ENCODE data around the gene MTHFD1. TPM values are rescaled to one million over a fixed set of nuclear protein-coding genes. Genes with fewer than 3 reads are reported as not detected.
A peak's percentile ranks its signal among the peaks of the same experiment; 100 is the strongest.

The MTHFD1 gene
- polyA plus RNA-seq, 1 of the 3 experiments (the other 2 are of a cell fraction): 31.0 TPM

GRCh38 chr14:64417055-64417770 is 29.1 kb downstream of the MTHFD1 start (continued):
- TF ChIP-seq PBX3 (IDR thresholded peaks at IDR 0.05): peak; percentile 81

DNA sequence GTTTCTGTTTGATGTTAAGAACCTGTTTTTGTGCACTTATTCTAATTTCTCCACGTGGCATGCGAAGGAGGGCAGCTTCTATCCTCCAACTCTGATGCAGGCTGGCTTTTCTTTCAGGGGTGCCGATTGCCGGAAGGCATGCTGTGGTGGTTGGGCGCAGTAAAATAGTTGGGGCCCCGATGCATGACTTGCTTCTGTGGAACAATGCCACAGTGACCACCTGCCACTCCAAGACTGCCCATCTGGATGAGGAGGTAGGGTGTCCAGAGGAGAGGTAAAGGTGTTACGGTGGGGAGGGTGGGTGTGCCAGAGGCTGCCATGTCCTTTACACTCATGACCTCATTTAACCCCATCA is 29.6 kb downstream of the MTHFD1 start:
- H3K9me2 ChIP-seq: no peaks in the 10 kb centered on the region
- no peak for TF ChIP-seq REST (IDR thresholded peaks at IDR 0.05; ENCODE audit: low read depth, low read length)
- no peak for TF ChIP-seq RCOR1 (IDR thresholded peaks at IDR 0.05; ENCODE audit: low read length)
- TF ChIP-seq RXRA (IDR thresholded peaks at IDR 0.05; ENCODE audit: borderline replicate concordance, low read depth): no peak
- TF ChIP-seq EZH2phosphoT487 (IDR thresholded peaks at IDR 0.05; ENCODE audit: borderline replicate concordance, low read depth): no peak
- no peak for TF ChIP-seq NRF1 (IDR thresholded peaks at IDR 0.05; ENCODE audit: low read depth, low read length)
- no peak for TF ChIP-seq FOSL2 (IDR thresholded peaks at IDR 0.05; ENCODE audit: borderline replicate concordance, low read depth)
- TF ChIP-seq, protein P1, sequence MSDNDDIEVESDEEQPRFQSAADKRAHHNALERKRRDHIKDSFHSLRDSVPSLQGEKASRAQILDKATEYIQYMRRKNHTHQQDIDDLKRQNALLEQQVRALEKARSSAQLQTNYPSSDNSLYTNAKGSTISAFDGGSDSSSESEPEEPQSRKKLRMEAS (IDR thresholded peaks at IDR 0.05; ENCODE audit: low read depth): no peak
- TF ChIP-seq JUND (IDR thresholded peaks at IDR 0.05): no peak
- TF ChIP-seq SIN3A (IDR thresholded peaks at IDR 0.05; ENCODE audit: borderline replicate concordance, low read depth, low read length): no peak
- TF ChIP-seq EP300 (IDR thresholded peaks at IDR 0.05; ENCODE audit: borderline replicate concordance in 1 of 2, low read depth in 1 of 2, low read length in 1 of 2): no peak
- TF ChIP-seq TEAD4 (IDR thresholded peaks at IDR 0.05; ENCODE audit: borderline replicate concordance, insufficient read depth): no peak
- TF ChIP-seq POLR2AphosphoS5 (IDR thresholded peaks at IDR 0.05; ENCODE audit: low read depth, low read length): no peak
- no peak for TF ChIP-seq MXI1 (IDR thresholded peaks at IDR 0.05; ENCODE audit: low read depth, low read length)
- no peak for TF ChIP-seq NFIC (IDR thresholded peaks at IDR 0.05; ENCODE audit: borderline replicate concordance)
- TF ChIP-seq YY1 (IDR thresholded peaks at IDR 0.05; ENCODE audit: low read depth): no peak
- TF ChIP-seq USF1 (IDR thresholded peaks at IDR 0.05; ENCODE audit: borderline replicate concordance, low read depth): no peak
- TF ChIP-seq TCF12 (IDR thresholded peaks at IDR 0.05): no peak
- H3K79me2 ChIP-seq (ENCODE audit: insufficient read depth): no peaks in the 10 kb centered on the region
- H3K27ac ChIP-seq (ENCODE audit: low read depth in 2 of 2, low read length in 1 of 2): peak overlapping the region in 1 of 2 experiments; percentile 37; a peak in 1 of 4 replicates
- POLR2A ChIA-PET: no interaction called here
- no peak overlapping the region for H3K4me3 ChIP-seq (ENCODE audit: low read depth in 2 of 2, low read length in 1 of 2)
- H3K36me3 ChIP-seq (replicated peaks in 1 of 2; ENCODE audit: control insufficient read depth in 1 of 2, insufficient read depth in 2 of 2, low read length in 1 of 2): peaks cover 21% of the 10 kb centered on the region in 2 experiments
- H3K4me2 ChIP-seq: no peak overlapping the region
- no peak overlapping the region for H2AFZ ChIP-seq (ENCODE audit: low read depth)
- whole genome bisulfite sequencing (ENCODE audit: low lambda C conversion rate): 100% methylated on average over 7 of the region's 7 CpGs
- CTCF ChIA-PET: interaction anchor here (0.8 to 9.4 kb wide), 2 partner anchors 12 to 73 kb away, joined by 3 to 84 read pairs; no protein-coding TSS in a partner anchor
- H3F3A ChIP-seq (replicated peaks; ENCODE audit: insufficient read depth): peaks cover 20% of the 10 kb centered on the region
- peaks cover 0 to 10% of the 10 kb centered on the region in 2 experiments; a peak in 2 of 4 replicates for H3K4me1 ChIP-seq (ENCODE audit: control insufficient read depth in 1 of 2, insufficient read depth in 2 of 2, low read depth in 1 of 2, low read length in 1 of 2)
- H3K27me3 ChIP-seq (ENCODE audit: insufficient read depth): no peaks in the 10 kb centered on the region
- no peaks in the 10 kb centered on the region for H4K20me1 ChIP-seq (ENCODE audit: insufficient read depth)
- no peaks in the 10 kb centered on the region for H3K9me3 ChIP-seq
- no peak for DNase-seq
- H3K9ac ChIP-seq: no peak overlapping the region

Measured in SK-N-SH (cell line).